ENCODE data around the gene PRKN.

Gene PRKN

GRCh38 chr6:162722633-162723032, 4.9 kb downstream of the PRKN start:
- no peak overlapping the region for H3K27ac ChIP-seq (ENCODE audit: extremely low read depth, low read depth, low read length)
- no peak overlapping the region for H3K4me3 ChIP-seq (ENCODE audit: low read depth, low read length)
- ChIA-PET CTCF (interaction anchor here (0.7 kb wide), 2 partner anchors 46 to 53 kb away, joined by 3 read pairs; no protein-coding TSS in a partner anchor), POLR2A (no interaction called here)
- no peaks in the 10 kb centered on the region for H3K36me3 ChIP-seq (ENCODE audit: control insufficient read depth in 2 of 2, insufficient read depth in 1 of 2, low read length in 2 of 2)
- H3K4me1 ChIP-seq (ENCODE audit: control insufficient read depth, insufficient read depth, low read length) = no peaks in the 10 kb centered on the region
- no peak for TF ChIP-seq ZNF530 (tag by site-specific recombination; IDR thresholded peaks at IDR 0.05; ENCODE audit: low read depth)
- no peak for TF ChIP-seq ZNF785 (tag by site-specific recombination; IDR thresholded peaks at IDR 0.05)
- TF ChIP-seq ZNF558 (tag by site-specific recombination; IDR thresholded peaks at IDR 0.05) = no peak
- no peak for TF ChIP-seq HOXC10 (CRISPR knock-in tag; IDR thresholded peaks at IDR 0.05)
- TF ChIP-seq ZNF518A (tag by site-specific recombination; conservative IDR thresholded peaks at IDR 0.05; ENCODE audit: low read depth) = no peak
- TF ChIP-seq ZNF404 (tag by site-specific recombination; IDR thresholded peaks at IDR 0.05) = no peak
- no peak for TF ChIP-seq ZNF639 (tag by site-specific recombination; IDR thresholded peaks at IDR 0.05)
- TF ChIP-seq ZNF670 (tag by site-specific recombination; IDR thresholded peaks at IDR 0.05; ENCODE audit: low read depth) = no peak
- TF ChIP-seq ZNF148 (tag by site-specific recombination; IDR thresholded peaks at IDR 0.05; ENCODE audit: borderline replicate concordance) = no peak
- TF ChIP-seq GLIS2 (tag by site-specific recombination; IDR thresholded peaks at IDR 0.05) = no peak
- no peak for TF ChIP-seq ZBTB11 (tag by site-specific recombination; conservative IDR thresholded peaks at IDR 0.05; ENCODE audit: low read depth)
- no peak for TF ChIP-seq HOXD13 (CRISPR knock-in tag; IDR thresholded peaks at IDR 0.05; ENCODE audit: borderline replicate concordance)
- no peak for TF ChIP-seq ZNF701 (tag by site-specific recombination; IDR thresholded peaks at IDR 0.05)
- TF ChIP-seq ZNF157 (tag by site-specific recombination; IDR thresholded peaks at IDR 0.05) = no peak
- no peak for TF ChIP-seq ZNF16 (tag by site-specific recombination; IDR thresholded peaks at IDR 0.05; ENCODE audit: low read depth)
- TF ChIP-seq PRDM1 (tag by site-specific recombination; IDR thresholded peaks at IDR 0.05) = no peak
- TF ChIP-seq TSHZ1 (tag by site-specific recombination; IDR thresholded peaks at IDR 0.05; ENCODE audit: borderline replicate concordance) = no peak
- no peak for TF ChIP-seq ZNF335 (tag by site-specific recombination; conservative IDR thresholded peaks at IDR 0.05)
- TF ChIP-seq ZSCAN23 (tag by site-specific recombination; IDR thresholded peaks at IDR 0.05) = no peak
- TF ChIP-seq KLF7 (tag by site-specific recombination; IDR thresholded peaks at IDR 0.05; ENCODE audit: borderline replicate concordance) = no peak
- H3K9me3 ChIP-seq (ENCODE audit: control insufficient read depth, insufficient read depth, low read depth, low read length) = no peaks in the 10 kb centered on the region
